HUES48 (cell line): Measurements from ENCODE around the gene TFPI2.

Experiments used
- H3K27ac ChIP-seq: one replicate; pipeline ENCODE4 v1.7.0; 2013; ENCODE audit warnings: low read depth, low read length, inconsistent platforms
- H3K27me3 ChIP-seq: 2 replicates; pipeline ENCODE4 v1.6.1; 2013; ENCODE audit warnings: mild to moderate bottlenecking, low read length; ENCODE audit not compliant: control insufficient read depth, insufficient read depth
- H3K36me3 ChIP-seq: 2 replicates; pipeline ENCODE4 v1.6.1; 2013; ENCODE audit warnings: low read length; ENCODE audit not compliant: control insufficient read depth, insufficient read depth
- H3K4me1 ChIP-seq: 2 replicates; pipeline ENCODE4 v1.6.1; 2013; ENCODE audit warnings: mild to moderate bottlenecking, low read length; ENCODE audit not compliant: control insufficient read depth, insufficient read depth
- H3K4me3 ChIP-seq: 2 replicates; pipeline ENCODE4 v1.5.1; 2013; ENCODE audit warnings: mild to moderate bottlenecking, low read depth, low read length
- H3K9ac ChIP-seq: 2 replicates; pipeline ENCODE4 v1.6.1; 2013; ENCODE audit warnings: mild to moderate bottlenecking, low read depth, low read length, moderate library complexity
- H3K9me3 ChIP-seq: 2 replicates; pipeline ENCODE4 v1.6.1; 2013; ENCODE audit warnings: low read length; ENCODE audit not compliant: control insufficient read depth, insufficient read depth

The TFPI2 gene

GRCh38 chr7:93906267-93906666 is 15.7 kb upstream of the TFPI2 start, which contains the start of gene GNGT1:
GNGT1 (plus strand) TSS chr7:93906567; CDS start chr7:93906747, 180 bp downstream.
- Histone ChIP-seq H3K9me3 (no peaks in the 10 kb centered on the region), H3K27me3 (no peaks in the 10 kb centered on the region), H3K27ac (no peak within 1 kb of the TSS), H3K9ac (no peak within 1 kb of the TSS), H3K36me3 (no peaks in the 10 kb centered on the region), H3K4me1 (0 out of 2 replicates have a peak, but pooled peaks cover 4% of the 10 kb centered on the region), H3K4me3 (no peak within 1 kb of the TSS)

- 0 out of 2 replicates have a peak, but pooled peaks cover 4% of the 10 kb centered on the region for H3K4me1 ChIP-seq
- H3K9ac ChIP-seq = no peak overlapping the region
- no peaks in the 10 kb centered on the region for H3K36me3 ChIP-seq
- H3K9me3 ChIP-seq = no peaks in the 10 kb centered on the region
- H3K4me3 ChIP-seq = no peak overlapping the region
- no peaks in the 10 kb centered on the region for H3K27me3 ChIP-seq
- no peak overlapping the region for H3K27ac ChIP-seq
Measured at GRCh38 chr7:93902777-93903423, 12.3 kb upstream of the TFPI2 start.

GRCh38 chr7:93897680-93898079 is 7.1 kb upstream of the TFPI2 start:
- no peak overlapping the region for H3K4me3 ChIP-seq
- H3K27me3 ChIP-seq = no peaks in the 10 kb centered on the region
- no peak overlapping the region for H3K27ac ChIP-seq
- H3K4me1 ChIP-seq = no peaks in the 10 kb centered on the region
- no peak overlapping the region for H3K9ac ChIP-seq
- no peaks in the 10 kb centered on the region for H3K36me3 ChIP-seq
- no peaks in the 10 kb centered on the region for H3K9me3 ChIP-seq

GRCh38 chr7:93895859-93896600 is 5.5 kb upstream of the TFPI2 start:
- H3K4me3 ChIP-seq = no peak overlapping the region

GRCh38 chr7:93894966-93895640 is 4.5 kb upstream of the TFPI2 start:
- Histone ChIP-seq H3K9ac (no peak overlapping the region), H3K36me3 (no peaks in the 10 kb centered on the region), H3K27ac (no peak overlapping the region), H3K4me3 (no peak overlapping the region), H3K4me1 (no peaks in the 10 kb centered on the region), H3K9me3 (no peaks in the 10 kb centered on the region), H3K27me3 (peaks cover 9% of the 10 kb centered on the region; the same call in 1 of the 2 replicates)

More at GRCh38 chr7:93895859-93896600, 5.5 kb upstream of the TFPI2 start:
- peaks cover 2% of the 10 kb centered on the region; the same call in 1 of the 2 replicates for H3K27me3 ChIP-seq
- no peak overlapping the region for H3K27ac ChIP-seq
- H3K9me3 ChIP-seq = no peaks in the 10 kb centered on the region
- H3K36me3 ChIP-seq = no peaks in the 10 kb centered on the region
- no peak overlapping the region for H3K9ac ChIP-seq
- H3K4me1 ChIP-seq = no peaks in the 10 kb centered on the region

- peaks cover 16% of the 10 kb centered on the region for H3K27me3 ChIP-seq
- no peak overlapping the region for H3K9ac ChIP-seq
- H3K4me1 ChIP-seq = no peaks in the 10 kb centered on the region
- H3K9me3 ChIP-seq = no peaks in the 10 kb centered on the region
- H3K4me3 ChIP-seq = no peak overlapping the region
- no peak overlapping the region for H3K27ac ChIP-seq
- H3K36me3 ChIP-seq = no peaks in the 10 kb centered on the region
Measured at GRCh38 chr7:93894426-93894825, 3.9 kb upstream of the TFPI2 start.

- Histone ChIP-seq H3K9ac (peak overlapping the region; percentile 28; the same call in 1 of the 2 replicates), H3K4me3 (peak overlapping the region; percentile 68), H3K36me3 (no peaks in the 10 kb centered on the region), H3K4me1 (0 out of 2 replicates have a peak, but pooled peaks cover 3% of the 10 kb centered on the region), H3K27ac (no peak overlapping the region), H3K27me3 (peaks cover 23% of the 10 kb centered on the region), H3K9me3 (no peaks in the 10 kb centered on the region)
Measured at GRCh38 chr7:93890041-93890463, 501 bp downstream of the TFPI2 start.

- Histone ChIP-seq H3K27me3 (peaks cover 23% of the 10 kb centered on the region), H3K36me3 (no peaks in the 10 kb centered on the region), H3K4me3 (peak overlapping the region; percentile 68), H3K9ac (no peak overlapping the region), H3K9me3 (no peaks in the 10 kb centered on the region), H3K27ac (no peak overlapping the region), H3K4me1 (0 out of 2 replicates have a peak, but pooled peaks cover 3% of the 10 kb centered on the region)
Measured at GRCh38 chr7:93889261-93889660, 1.3 kb downstream of the TFPI2 start.

- Histone ChIP-seq H3K9me3 (no peaks in the 10 kb centered on the region), H3K4me3 (no peak overlapping the region), H3K27ac (no peak overlapping the region), H3K9ac (no peak overlapping the region), H3K4me1 (0 out of 2 replicates have a peak, but pooled peaks cover 3% of the 10 kb centered on the region), H3K36me3 (no peaks in the 10 kb centered on the region), H3K27me3 (peaks cover 9% of the 10 kb centered on the region)
Measured at GRCh38 chr7:93884541-93884940, 6.0 kb downstream of the TFPI2 start.

GRCh38 chr7:93883917-93884345 is 6.6 kb downstream of the TFPI2 start:
- peaks cover 3% of the 10 kb centered on the region for H3K27me3 ChIP-seq
- H3K36me3 ChIP-seq = no peaks in the 10 kb centered on the region
- H3K9me3 ChIP-seq = 0 out of 2 replicates have a peak, but pooled peaks cover under 1% of the 10 kb centered on the region
- H3K9ac ChIP-seq = no peak overlapping the region
- H3K4me3 ChIP-seq = no peak overlapping the region
- H3K27ac ChIP-seq = no peak overlapping the region
- no peaks in the 10 kb centered on the region for H3K4me1 ChIP-seq
